ENCODE results near the gene AMPD3.
A peak's percentile ranks its signal among the peaks of the same experiment; 100 is the strongest.

Gene AMPD3

DNA sequence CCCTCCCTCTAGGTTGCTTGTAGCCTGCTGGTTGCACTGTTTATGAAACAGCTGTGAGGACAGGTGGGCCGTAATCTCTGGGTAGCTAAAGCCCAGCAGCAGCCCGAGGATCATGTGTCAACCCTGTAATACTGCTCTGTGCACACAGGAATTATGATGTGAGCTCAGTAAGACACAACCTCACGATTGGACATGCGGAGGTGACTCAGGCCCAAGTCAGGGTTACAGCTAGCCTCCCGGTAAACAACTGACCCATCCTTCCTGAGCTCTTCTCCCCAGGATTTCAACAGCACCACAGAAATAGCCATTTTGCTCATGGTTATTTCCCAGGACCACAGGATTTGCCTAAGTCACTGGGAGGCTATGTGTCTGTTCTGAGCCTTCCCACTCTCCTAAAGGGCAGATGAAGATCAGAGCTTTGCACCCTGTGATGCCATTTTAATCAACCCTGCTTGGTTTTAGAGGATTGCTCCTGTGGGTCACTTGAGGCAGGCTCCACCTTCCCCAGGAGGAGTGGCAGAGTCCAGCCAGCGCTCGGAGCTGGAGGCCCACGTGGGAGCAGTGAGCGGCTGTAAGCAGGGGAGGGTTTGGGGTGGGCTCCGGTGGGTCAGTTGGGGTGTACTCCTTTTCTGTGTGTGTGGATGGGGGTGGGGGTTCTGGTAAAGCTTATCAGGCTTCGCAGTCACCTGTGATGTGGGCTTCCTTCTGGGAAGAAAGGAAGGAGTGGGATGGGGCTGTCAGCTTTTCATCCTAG, at the start of gene AMPD3:
TSS of gene AMPD3 (plus strand) at position 387 of the 754 bp plus-strand sequence. CDS start 6,256 bp downstream, outside the sequence.
- H3K4me3 ChIP-seq (ENCODE audit: low read depth, low read length) = peak within 1 kb of the TSS; percentile 78
- TF ChIP-seq, protein P1, sequence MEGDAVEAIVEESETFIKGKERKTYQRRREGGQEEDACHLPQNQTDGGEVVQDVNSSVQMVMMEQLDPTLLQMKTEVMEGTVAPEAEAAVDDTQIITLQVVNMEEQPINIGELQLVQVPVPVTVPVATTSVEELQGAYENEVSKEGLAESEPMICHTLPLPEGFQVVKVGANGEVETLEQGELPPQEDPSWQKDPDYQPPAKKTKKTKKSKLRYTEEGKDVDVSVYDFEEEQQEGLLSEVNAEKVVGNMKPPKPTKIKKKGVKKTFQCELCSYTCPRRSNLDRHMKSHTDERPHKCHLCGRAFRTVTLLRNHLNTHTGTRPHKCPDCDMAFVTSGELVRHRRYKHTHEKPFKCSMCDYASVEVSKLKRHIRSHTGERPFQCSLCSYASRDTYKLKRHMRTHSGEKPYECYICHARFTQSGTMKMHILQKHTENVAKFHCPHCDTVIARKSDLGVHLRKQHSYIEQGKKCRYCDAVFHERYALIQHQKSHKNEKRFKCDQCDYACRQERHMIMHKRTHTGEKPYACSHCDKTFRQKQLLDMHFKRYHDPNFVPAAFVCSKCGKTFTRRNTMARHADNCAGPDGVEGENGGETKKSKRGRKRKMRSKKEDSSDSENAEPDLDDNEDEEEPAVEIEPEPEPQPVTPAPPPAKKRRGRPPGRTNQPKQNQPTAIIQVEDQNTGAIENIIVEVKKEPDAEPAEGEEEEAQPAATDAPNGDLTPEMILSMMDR (IDR thresholded peaks at IDR 0.05; ENCODE audit: insufficient read depth, low read depth, low read length, missing control alignments) = no peak
- peak; percentile 78 for DNase-seq (ENCODE audit: low read depth)

GRCh38 chr11:10405865-10406592, 49.0 kb upstream of the AMPD3 start:
- H3K4me3 ChIP-seq (ENCODE audit: low read depth, low read length) = no peak overlapping the region
- DNase-seq (ENCODE audit: low read depth) = peak; percentile 73
- TF ChIP-seq, protein P1 (IDR thresholded peaks at IDR 0.05; ENCODE audit: insufficient read depth, low read depth, low read length, missing control alignments) = peak; percentile 58

DNA sequence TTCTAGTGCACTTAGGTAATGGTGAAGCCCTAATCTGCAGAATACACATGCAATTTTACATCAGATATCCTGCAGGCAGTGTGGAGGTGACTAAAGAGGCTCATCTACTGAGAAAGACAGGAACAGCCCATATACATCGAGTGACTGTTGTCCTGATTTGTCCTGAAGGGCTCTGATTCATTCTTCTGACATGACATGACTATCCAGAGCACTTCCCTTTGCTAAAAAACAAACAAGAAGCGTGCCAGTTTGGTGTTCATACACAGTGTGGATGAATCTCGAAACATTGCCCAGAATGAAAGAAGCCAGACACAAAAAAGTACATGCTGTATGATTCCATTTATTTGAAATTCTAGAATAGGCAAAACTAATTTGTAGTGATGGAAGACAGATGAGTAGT, 48.0 kb upstream of the AMPD3 start:
- DNase-seq (ENCODE audit: low read depth) = no peak
- H3K4me3 ChIP-seq (ENCODE audit: low read depth, low read length) = no peak overlapping the region
- TF ChIP-seq, protein P1 (IDR thresholded peaks at IDR 0.05; ENCODE audit: insufficient read depth, low read depth, low read length, missing control alignments) = no peak

DNA sequence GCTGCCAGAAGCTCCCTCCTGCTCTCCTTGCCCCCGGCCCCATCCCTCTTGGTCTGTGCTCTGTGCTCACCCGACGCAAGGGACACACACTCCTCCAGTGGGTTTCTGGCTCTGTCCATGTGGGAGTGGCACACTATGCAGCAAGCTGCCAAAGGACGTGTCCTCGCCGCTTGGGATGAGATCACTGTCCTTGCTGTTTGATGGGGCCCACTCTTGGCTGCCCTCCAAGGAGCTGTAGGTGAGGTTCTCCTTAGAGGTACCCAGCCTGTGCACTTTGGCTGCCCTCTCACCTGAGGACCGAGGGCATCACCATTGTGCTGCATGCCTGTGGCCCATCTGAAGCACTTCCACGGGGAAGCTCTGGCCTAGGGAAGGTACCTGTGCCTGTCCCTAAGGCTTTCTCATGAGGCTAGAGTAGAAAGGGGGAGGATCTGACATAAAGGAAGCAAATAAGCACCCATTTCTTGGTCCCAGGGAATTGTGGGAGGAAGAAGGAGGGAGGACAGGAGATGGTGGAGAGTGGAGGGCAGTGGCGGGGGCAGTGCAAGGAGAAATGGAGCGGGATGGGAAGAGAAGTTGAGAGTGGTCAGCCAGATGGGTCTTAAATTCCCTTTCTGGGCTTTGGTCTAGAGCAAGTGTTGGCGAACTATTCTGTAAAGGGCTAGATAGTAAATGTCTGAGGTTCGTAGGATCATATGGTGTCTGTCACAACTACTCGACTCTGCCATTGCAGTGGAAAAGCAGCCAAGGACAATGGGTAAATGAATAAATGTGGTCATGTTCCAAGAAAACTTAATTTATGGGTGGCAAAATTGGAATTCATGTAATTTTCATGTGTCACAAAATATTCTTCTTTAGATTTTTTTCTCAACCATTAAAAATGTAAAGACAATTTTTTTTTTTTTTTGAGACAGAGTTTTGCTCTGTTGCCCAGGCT, 47.0 kb upstream of the AMPD3 start:
- TF ChIP-seq, protein P1 (IDR thresholded peaks at IDR 0.05; ENCODE audit: insufficient read depth, low read depth, low read length, missing control alignments) = no peak
- H3K4me3 ChIP-seq (ENCODE audit: low read depth, low read length) = no peak overlapping the region
- DNase-seq (ENCODE audit: low read depth) = no peak

GRCh38 chr11:10409207-10409661, 45.8 kb upstream of the AMPD3 start:
- no peak for DNase-seq (ENCODE audit: low read depth)
- H3K4me3 ChIP-seq (ENCODE audit: low read depth, low read length) = no peak overlapping the region
- TF ChIP-seq, protein P1 (IDR thresholded peaks at IDR 0.05; ENCODE audit: insufficient read depth, low read depth, low read length, missing control alignments) = no peak

DNA sequence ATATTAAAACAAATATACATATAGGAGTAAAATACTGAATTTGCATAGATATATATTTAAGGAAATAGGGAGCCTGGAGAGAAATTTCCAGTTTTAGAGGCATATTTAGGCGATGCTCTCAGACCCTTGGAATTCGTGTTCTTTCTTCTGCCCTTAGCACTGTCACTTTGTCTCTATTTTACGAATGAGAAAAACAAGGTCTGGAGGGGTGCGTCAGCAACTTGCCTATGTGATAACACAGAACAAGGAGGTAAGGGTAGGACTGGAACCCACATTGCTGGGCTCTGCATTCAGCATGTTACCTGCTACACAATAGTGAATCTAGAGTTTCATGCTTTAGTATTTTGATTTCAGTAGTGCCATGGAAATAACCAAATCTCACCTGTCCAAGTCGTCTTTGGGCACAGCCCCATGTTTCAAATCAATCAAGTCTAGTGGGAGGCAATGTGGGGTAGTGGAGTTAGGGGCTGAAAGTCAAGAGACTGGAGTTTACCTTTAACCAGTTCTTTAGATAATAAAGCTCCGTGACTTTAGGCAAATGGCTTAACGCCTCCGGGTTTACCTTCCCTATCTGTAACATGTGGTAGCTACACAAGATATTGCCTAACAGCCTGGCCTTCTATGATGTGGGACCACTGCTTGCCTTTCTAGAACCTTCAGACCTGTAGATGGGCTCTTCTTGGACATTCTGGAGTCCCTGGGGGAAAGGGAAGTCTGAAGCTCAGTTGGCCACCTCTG, 44.8 kb upstream of the AMPD3 start:
- TF ChIP-seq, protein P1 (IDR thresholded peaks at IDR 0.05; ENCODE audit: insufficient read depth, low read depth, low read length, missing control alignments) = no peak

More for the DNA sequence above, 44.8 kb upstream of the AMPD3 start:
- no peak for DNase-seq (ENCODE audit: low read depth)
- no peak overlapping the region for H3K4me3 ChIP-seq (ENCODE audit: low read depth, low read length)
